Hematopoietic multipotent progenitor cell treated with erythropoietin and hydrocortisone succinate and interleukin-3 and kit ligand, for 6 days (in vitro differentiated cells): ENCODE measurements around the gene FKBP10.
A peak's percentile ranks its signal among the peaks of the same experiment; 100 is the strongest.

ENCODE experiments used
- DNase-seq: peaks from one replicate; pipeline ENCODE4 v3.0.0-alpha.2; 2015

The FKBP10 gene

GRCh38 chr17:41784207-41784744 is 28.5 kb upstream of the FKBP10 start:
- DNase-seq: peak; percentile 79

GRCh38 chr17:41785091-41785858 is 27.5 kb upstream of the FKBP10 start:
- peak; percentile 44 for DNase-seq

GRCh38 chr17:41785859-41786226 is 27.0 kb upstream of the FKBP10 start:
- DNase-seq: peak; percentile 63

GRCh38 chr17:41786227-41787020 is 26.4 kb upstream of the FKBP10 start, which contains the start of gene JUP:
TSS of gene JUP (minus strand) at chr17:41786711. CDS start at chr17:41771854, 14,857 bp downstream.
- DNase-seq: peak; percentile 99

- DNase-seq: no peak
Observed at GRCh38 chr17:41787021-41787418, 25.8 kb upstream of the FKBP10 start.

GRCh38 chr17:41792845-41793783 is 19.7 kb upstream of the FKBP10 start:
- no peak for DNase-seq

GRCh38 chr17:41793784-41794539 is 18.8 kb upstream of the FKBP10 start:
- no peak for DNase-seq

- DNase-seq: no peak
Observed at GRCh38 chr17:41794540-41794975, 18.2 kb upstream of the FKBP10 start.

- DNase-seq: no peak
Observed at GRCh38 chr17:41796121-41796895, 16.5 kb upstream of the FKBP10 start.

- DNase-seq: no peak
Observed at GRCh38 chr17:41797377-41797776, 15.4 kb upstream of the FKBP10 start.

- DNase-seq: no peak
Observed at GRCh38 chr17:41799366-41799765, 13.4 kb upstream of the FKBP10 start.

GRCh38 chr17:41800601-41801373 is 12.0 kb upstream of the FKBP10 start:
- no peak for DNase-seq

- peak; percentile 83 for DNase-seq
Observed at GRCh38 chr17:41801374-41802271, 11.2 kb upstream of the FKBP10 start.

- DNase-seq: peak; percentile 64
Observed at GRCh38 chr17:41803049-41804020, 9.5 kb upstream of the FKBP10 start.

GRCh38 chr17:41806685-41807445 is 5.9 kb upstream of the FKBP10 start:
- DNase-seq: no peak

- no peak for DNase-seq
Observed at GRCh38 chr17:41810659-41811548, 1.9 kb upstream of the FKBP10 start.
